Measurements from ENCODE around the gene PDE6G. TPM values are rescaled to one million over a fixed set of nuclear protein-coding genes. Genes with fewer than 3 reads are reported as not detected.

PDE6G gene
- total RNA-seq, 1 donor from 2014 or later: not detected

GRCh38 chr17:81666342-81667191 is 10.2 kb upstream of the PDE6G start, which contains the start of the genes CCDC137 and OXLD1:
Gene CCDC137 (plus strand): TSS chr17:81666737. CDS start chr17:81666767, 30 bp downstream.
Gene OXLD1 (minus strand): TSS chr17:81666605. CDS start chr17:81666577, 28 bp downstream.
- intact Hi-C loops (cut with DNase I): no loop called here

GRCh38 chr17:81666092-81666341 is 9.7 kb upstream of the PDE6G start:
- no peak for ATAC-seq
- intact Hi-C loops (cut with DNase I): no loop called here

More at GRCh38 chr17:81666342-81667191, 10.2 kb upstream of the PDE6G start, which contains the start of the genes CCDC137 and OXLD1:
- ATAC-seq (peak; percentile 99), DNase-seq (ENCODE audit: low spot score) (peak; percentile 97)

GRCh38 chr17:81665205-81666091 is 9.1 kb upstream of the PDE6G start:
- intact Hi-C loops (cut with DNase I): no loop called here
- ATAC-seq (peak; percentile 3), DNase-seq (ENCODE audit: low spot score) (no peak)

More at GRCh38 chr17:81666092-81666341, 9.7 kb upstream of the PDE6G start:
- DNase-seq (ENCODE audit: low spot score): no peak

GRCh38 chr17:81664051-81664470 is 7.7 kb upstream of the PDE6G start:
- DNase-seq (ENCODE audit: low spot score) (no peak), ATAC-seq (no peak)
- intact Hi-C loops (cut with DNase I): no loop called here

GRCh38 chr17:81662002-81662401 is 5.7 kb upstream of the PDE6G start:
- DNase-seq (ENCODE audit: low spot score) (no peak), ATAC-seq (no peak)
- intact Hi-C loops (cut with DNase I): no loop called here

- intact Hi-C loops (cut with DNase I): no loop called here
- no peak for DNase-seq (ENCODE audit: low spot score)
- ATAC-seq: no peak
Measured at GRCh38 chr17:81660441-81660840, 4.1 kb upstream of the PDE6G start.

GRCh38 chr17:81659038-81659437 is 2.7 kb upstream of the PDE6G start:
- ATAC-seq (no peak), DNase-seq (ENCODE audit: low spot score) (no peak)
- intact Hi-C loops (cut with DNase I): no loop called here

GRCh38 chr17:81656835-81657234 is 493 bp upstream of the PDE6G start:
- intact Hi-C loops (cut with DNase I): no loop called here
- no peak for DNase-seq (ENCODE audit: low spot score)
- ATAC-seq: no peak

GRCh38 chr17:81655378-81656117 is 794 bp downstream of the PDE6G start:
- DNase-seq (ENCODE audit: low spot score) (no peak), ATAC-seq (no peak)
- intact Hi-C loops (cut with DNase I): no loop called here

- ATAC-seq (no peak), DNase-seq (ENCODE audit: low spot score) (no peak)
- intact Hi-C loops (cut with DNase I): no loop called here
Measured at GRCh38 chr17:81652906-81653771, 3.2 kb downstream of the PDE6G start.

- intact Hi-C loops (cut with DNase I): no loop called here
- ATAC-seq: no peak
- DNase-seq (ENCODE audit: low spot score): no peak
Measured at GRCh38 chr17:81651692-81652091, 4.7 kb downstream of the PDE6G start.

GRCh38 chr17:81650951-81651350 is 5.4 kb downstream of the PDE6G start:
- ATAC-seq (no peak), DNase-seq (ENCODE audit: low spot score) (no peak)
- intact Hi-C loops (cut with DNase I): no loop called here

GRCh38 chr17:81648707-81649085 is 7.6 kb downstream of the PDE6G start:
- DNase-seq (ENCODE audit: low spot score) (no peak), ATAC-seq (no peak)
- intact Hi-C loops (cut with DNase I): loop anchor here (10.0 kb wide), 1 partner anchor 536 kb away; no protein-coding TSS in a partner anchor

GRCh38 chr17:81648013-81648706 is 8.2 kb downstream of the PDE6G start:
- intact Hi-C loops (cut with DNase I): loop anchor here (10.0 kb wide), 1 partner anchor 537 kb away; no protein-coding TSS in a partner anchor
- no peak for ATAC-seq
- DNase-seq (ENCODE audit: low spot score): no peak

GRCh38 chr17:81647640-81648012 is 8.7 kb downstream of the PDE6G start:
- ATAC-seq (no peak), DNase-seq (ENCODE audit: low spot score) (no peak)
- intact Hi-C loops (cut with DNase I): loop anchor here (10.0 kb wide), 1 partner anchor 537 kb away; no protein-coding TSS in a partner anchor

- intact Hi-C loops (cut with DNase I): loop anchor here (10.0 kb wide), 1 partner anchor 538 kb away; no protein-coding TSS in a partner anchor
- DNase-seq (ENCODE audit: low spot score) (no peak), ATAC-seq (no peak)
Measured at GRCh38 chr17:81646869-81647600, 9.3 kb downstream of the PDE6G start.

All from sciatic nerve (tissue), 2 donors.